Vagina (tissue), 2 donors: ENCODE measurements around the gene ELAVL4. TPM values are rescaled to one million over a fixed set of nuclear protein-coding genes. Genes with fewer than 3 reads are reported as not detected.

ENCODE experiments used
- DNase-seq, 2 donors: peaks; one replicate each; pipeline ENCODE4 v3.0.0-alpha.2; 2017; ENCODE audit errors: extremely low spot score in 2 of 2
- H3K27ac ChIP-seq: fragments of 200-600 bp; sonication (generic); one replicate; pipeline ENCODE4 v1.5.1; 2019
- H3K27me3 ChIP-seq: fragments of 200-600 bp; sonication (generic); one replicate; pipeline ENCODE4 v1.5.1; 2019
- H3K36me3 ChIP-seq, 2 donors: fragments of 200-600 bp; sonication (generic); one replicate each; pipeline ENCODE4 v1.5.1; 2017 to 2019
- H3K4me1 ChIP-seq: fragments of 200-600 bp; sonication (generic); one replicate; pipeline ENCODE4 v1.5.1; 2019
- H3K4me3 ChIP-seq, 2 donors: fragments of 200-600 bp; sonication (generic); 1 replicate in 1 of 2; 2 replicates in 1 of 2; pipeline ENCODE4 v1.5.1; 2016 to 2019
- H3K9me3 ChIP-seq: fragments of 200-600 bp; sonication (generic); one replicate; pipeline ENCODE4 v1.5.1; 2019
- POLR2A ChIP-seq, 2 donors: fragments of 450-650 bp; IDR thresholded peaks; one replicate each; pipeline ENCODE4 v1.6.1; 2017; ENCODE audit warnings: antibody characterized with exemption in 2 of 2, mild to moderate bottlenecking in 2 of 2, moderate library complexity in 2 of 2
- POLR2AphosphoS5 ChIP-seq, 2 donors: sonication (generic); formaldehyde crosslinking; IDR thresholded peaks; one replicate each; pipeline ENCODE4 v1.9.0; 2017; ENCODE audit warnings: antibody characterized with exemption in 2 of 2, mild to moderate bottlenecking in 2 of 2, low read depth in 1 of 2; ENCODE audit not compliant: insufficient read depth in 1 of 2
- intact Hi-C: fragments of 100-400 bp; cut with DNase I; formaldehyde crosslinking; loops from one replicate; pipeline ENCODE4 v1.15.1; 2023
- total RNA-seq: library from RNA; depleted of rRNA; stranded (reverse); fragments of >200 nt; gene quantifications from one replicate; pipeline ENCODE4 v1.2.3, GENCODE V29; 2016
- TF ChIP-seq, protein P1 (sequence below), 3 experiments: fragments of 450-650 bp in 2 of 3; fragments of 200-600 bp in 1 of 3; sonication (generic) in 1 of 3; IDR thresholded peaks; one replicate each; pipeline ENCODE4 v1.5.1; 2017 to 2019; ENCODE audit warnings: antibody characterized with exemption in 3 of 3, mild to moderate bottlenecking in 2 of 3, moderate library complexity in 2 of 3

Gene ELAVL4
- total RNA-seq, 1 donor from 2014 or later: 2.2 TPM

GRCh38 chr1:50135716-50136115 lies 27.0 kb downstream of the ELAVL4 start:
- DNase-seq: no peak
- TF ChIP-seq POLR2A (IDR thresholded peaks at IDR 0.05): no peak
- H3K9me3 ChIP-seq: no peaks in the 10 kb centered on the region
- H3K27me3 ChIP-seq: no peaks in the 10 kb centered on the region
- H3K36me3 ChIP-seq: no peaks in the 10 kb centered on the region
- H3K27ac ChIP-seq: no peak overlapping the region
- intact Hi-C loops: no loop called here
- H3K4me1 ChIP-seq: no peaks in the 10 kb centered on the region
- H3K4me3 ChIP-seq: no peak overlapping the region

- no peak overlapping the region for H3K27ac ChIP-seq
- H3K36me3 ChIP-seq: no peaks in the 10 kb centered on the region
- intact Hi-C loops: no loop called here
- TF ChIP-seq POLR2AphosphoS5 (IDR thresholded peaks at IDR 0.05; ENCODE audit: insufficient read depth in 1 of 2, low read depth in 1 of 2) (no peak), POLR2A (IDR thresholded peaks at IDR 0.05) (no peak)
- TF ChIP-seq, protein P1, sequence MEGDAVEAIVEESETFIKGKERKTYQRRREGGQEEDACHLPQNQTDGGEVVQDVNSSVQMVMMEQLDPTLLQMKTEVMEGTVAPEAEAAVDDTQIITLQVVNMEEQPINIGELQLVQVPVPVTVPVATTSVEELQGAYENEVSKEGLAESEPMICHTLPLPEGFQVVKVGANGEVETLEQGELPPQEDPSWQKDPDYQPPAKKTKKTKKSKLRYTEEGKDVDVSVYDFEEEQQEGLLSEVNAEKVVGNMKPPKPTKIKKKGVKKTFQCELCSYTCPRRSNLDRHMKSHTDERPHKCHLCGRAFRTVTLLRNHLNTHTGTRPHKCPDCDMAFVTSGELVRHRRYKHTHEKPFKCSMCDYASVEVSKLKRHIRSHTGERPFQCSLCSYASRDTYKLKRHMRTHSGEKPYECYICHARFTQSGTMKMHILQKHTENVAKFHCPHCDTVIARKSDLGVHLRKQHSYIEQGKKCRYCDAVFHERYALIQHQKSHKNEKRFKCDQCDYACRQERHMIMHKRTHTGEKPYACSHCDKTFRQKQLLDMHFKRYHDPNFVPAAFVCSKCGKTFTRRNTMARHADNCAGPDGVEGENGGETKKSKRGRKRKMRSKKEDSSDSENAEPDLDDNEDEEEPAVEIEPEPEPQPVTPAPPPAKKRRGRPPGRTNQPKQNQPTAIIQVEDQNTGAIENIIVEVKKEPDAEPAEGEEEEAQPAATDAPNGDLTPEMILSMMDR (IDR thresholded peaks at IDR 0.05): no peak
- H3K4me3 ChIP-seq: no peak overlapping the region
- no peaks in the 10 kb centered on the region for H3K9me3 ChIP-seq
- H3K4me1 ChIP-seq: no peaks in the 10 kb centered on the region
- H3K27me3 ChIP-seq: no peaks in the 10 kb centered on the region
- no peak for DNase-seq
Measured at GRCh38 chr1:50139339-50140181, 30.8 kb downstream of the ELAVL4 start.

DNA sequence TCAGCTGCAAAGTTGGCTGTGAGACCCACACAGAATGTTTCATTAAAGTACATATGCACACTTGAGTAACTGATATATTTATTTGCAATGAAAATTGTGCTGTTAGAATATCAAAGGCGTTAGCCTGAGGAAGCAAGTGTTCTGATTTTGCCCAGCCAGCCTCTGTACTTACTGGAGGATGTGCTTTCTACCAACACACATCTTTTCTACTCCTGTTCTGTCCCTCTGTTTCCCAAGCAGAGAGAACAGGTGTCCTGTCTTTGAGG lies 31.4 kb downstream of the ELAVL4 start:
- Histone ChIP-seq H3K4me3 (no peak overlapping the region), H3K27me3 (no peaks in the 10 kb centered on the region), H3K4me1 (no peaks in the 10 kb centered on the region), H3K27ac (no peak overlapping the region), H3K36me3 (no peaks in the 10 kb centered on the region), H3K9me3 (no peaks in the 10 kb centered on the region)
- TF ChIP-seq, protein P1 (IDR thresholded peaks at IDR 0.05): no peak
- TF ChIP-seq POLR2A (IDR thresholded peaks at IDR 0.05) (no peak), POLR2AphosphoS5 (IDR thresholded peaks at IDR 0.05; ENCODE audit: insufficient read depth in 1 of 2, low read depth in 1 of 2) (no peak)
- intact Hi-C loops: no loop called here
- no peak for DNase-seq

- Histone ChIP-seq H3K4me3 (no peak overlapping the region), H3K27ac (no peak overlapping the region), H3K9me3 (no peaks in the 10 kb centered on the region), H3K36me3 (no peaks in the 10 kb centered on the region), H3K4me1 (no peaks in the 10 kb centered on the region), H3K27me3 (no peaks in the 10 kb centered on the region)
- DNase-seq: no peak
- intact Hi-C loops: no loop called here
- no peak for TF ChIP-seq POLR2A (IDR thresholded peaks at IDR 0.05)
Measured at GRCh38 chr1:50147191-50147850, 38.6 kb downstream of the ELAVL4 start.

- TF ChIP-seq, protein P1 (IDR thresholded peaks at IDR 0.05): no peak
- no peak for TF ChIP-seq POLR2AphosphoS5 (IDR thresholded peaks at IDR 0.05; ENCODE audit: insufficient read depth in 1 of 2, low read depth in 1 of 2)
- TF ChIP-seq POLR2A (IDR thresholded peaks at IDR 0.05): no peak
- no peak overlapping the region for H3K27ac ChIP-seq
- DNase-seq: no peak
- H3K4me3 ChIP-seq: no peak overlapping the region
- no peaks in the 10 kb centered on the region for H3K36me3 ChIP-seq
- H3K9me3 ChIP-seq: no peaks in the 10 kb centered on the region
- intact Hi-C loops: no loop called here
- no peaks in the 10 kb centered on the region for H3K27me3 ChIP-seq
- no peaks in the 10 kb centered on the region for H3K4me1 ChIP-seq
Measured at GRCh38 chr1:50148142-50148923, 39.6 kb downstream of the ELAVL4 start.
